NCI-H748 (cell line): Measurements from ENCODE around the gene IL1RAP.
"Not testable (repeated sequence)": the region's sequence is repeated elsewhere in the genome, so short reads cannot be mapped to it uniquely, and the experiment has no call there.

Experiments
- DNase-seq: peaks from one replicate; lab custom pipeline; 2025; ENCODE audit not compliant: unreplicated experiment; lab: John Stamatoyannopoulos, UW

Gene IL1RAP

GRCh38 chr3:190506271-190506670, 7.6 kb upstream of the IL1RAP start:
- DNase-seq, result no peak

GRCh38 chr3:190512666-190513065, 1.2 kb upstream of the IL1RAP start:
- DNase-seq, result no peak

- DNase-seq, result peak; percentile 10
Measured at GRCh38 chr3:190514413-190515153, 698 bp downstream of the IL1RAP start.

- DNase-seq, result no peak
Measured at GRCh38 chr3:190516416-190516815, 2.5 kb downstream of the IL1RAP start.

GRCh38 chr3:190517687-190518086, 3.8 kb downstream of the IL1RAP start:
- no peak for DNase-seq

GRCh38 chr3:190518531-190518930, 4.6 kb downstream of the IL1RAP start:
- DNase-seq, result not testable (repeated sequence)

- no peak for DNase-seq
Measured at GRCh38 chr3:190519886-190520285, 6.0 kb downstream of the IL1RAP start.

GRCh38 chr3:190521998-190522397, 8.1 kb downstream of the IL1RAP start:
- no peak for DNase-seq

- DNase-seq, result no peak
Measured at GRCh38 chr3:190522621-190523222, 8.8 kb downstream of the IL1RAP start.

GRCh38 chr3:190524942-190525341, 11.1 kb downstream of the IL1RAP start:
- no peak for DNase-seq

- DNase-seq, result no peak
Measured at GRCh38 chr3:190525634-190526033, 11.7 kb downstream of the IL1RAP start.

- no peak for DNase-seq
Measured at GRCh38 chr3:190526787-190527762, 13.2 kb downstream of the IL1RAP start.

GRCh38 chr3:190528706-190529105, 14.8 kb downstream of the IL1RAP start:
- DNase-seq, result no peak

GRCh38 chr3:190531406-190531805, 17.5 kb downstream of the IL1RAP start:
- no peak for DNase-seq

GRCh38 chr3:190532731-190533203, 18.9 kb downstream of the IL1RAP start:
- DNase-seq, result no peak

- no peak for DNase-seq
Measured at GRCh38 chr3:190533511-190534281, 19.8 kb downstream of the IL1RAP start.

- no peak for DNase-seq
Measured at GRCh38 chr3:190534386-190534785, 20.5 kb downstream of the IL1RAP start.

- DNase-seq, result no peak
Measured at GRCh38 chr3:190534986-190535385, 21.1 kb downstream of the IL1RAP start.

GRCh38 chr3:190537146-190537545, 23.3 kb downstream of the IL1RAP start:
- no peak for DNase-seq

GRCh38 chr3:190538288-190538687, 24.4 kb downstream of the IL1RAP start:
- DNase-seq, result no peak

- no peak for DNase-seq
Measured at GRCh38 chr3:190539526-190539925, 25.6 kb downstream of the IL1RAP start.
